Mesothelial cell of epicardium (in vitro differentiated cells): ENCODE measurements around the gene INA. TPM values are rescaled to one million over a fixed set of nuclear protein-coding genes. Genes with fewer than 3 reads are reported as not detected.
A peak's percentile ranks its signal among the peaks of the same experiment; 100 is the strongest.

ENCODE experiments used
- DNase-seq, 2 experiments: peaks; one replicate each; pipeline ENCODE4 v3.0.0; 2021; ENCODE audit warnings: low spot score in 2 of 2; ENCODE audit not compliant: unreplicated experiment in 2 of 2
- H3K27ac Mint-ChIP-seq: 2 replicates; pipeline ENCODE4 v1.8.0; 2021; ENCODE audit warnings: mixed read lengths
- H3K27me3 Mint-ChIP-seq: 2 replicates; pipeline ENCODE4 v1.8.0; 2021; ENCODE audit warnings: low read depth, mixed read lengths
- H3K36me3 Mint-ChIP-seq: 2 replicates; pipeline ENCODE4 v1.8.0; 2021; ENCODE audit warnings: mixed read lengths
- H3K4me1 Mint-ChIP-seq: 2 replicates; pipeline ENCODE4 v1.8.0; 2021; ENCODE audit warnings: mixed read lengths
- H3K4me3 Mint-ChIP-seq: 2 replicates; pipeline ENCODE4 v1.8.0; 2021; ENCODE audit warnings: mild to moderate bottlenecking, moderate library complexity, mixed read lengths
- H3K9me3 Mint-ChIP-seq: 2 replicates; pipeline ENCODE4 v1.8.0; 2021; ENCODE audit warnings: mixed read lengths
- total RNA-seq: library from RNA; stranded (reverse); gene quantifications from 3 replicates; pipeline ENCODE4 v1.2.1, GENCODE V29; 2021
- TF ChIP-seq, protein P1 (sequence below): fragments of 200-600 bp; sonication (generic); IDR thresholded peaks from one replicate; pipeline ENCODE4 v1.5.0; 2021; ENCODE audit warnings: antibody characterized with exemption; ENCODE audit not compliant: unreplicated experiment

Gene INA
- total RNA-seq, 1 donor from 2014 or later = 1.1 TPM

- DNase-seq = no peak
- TF ChIP-seq, protein P1, sequence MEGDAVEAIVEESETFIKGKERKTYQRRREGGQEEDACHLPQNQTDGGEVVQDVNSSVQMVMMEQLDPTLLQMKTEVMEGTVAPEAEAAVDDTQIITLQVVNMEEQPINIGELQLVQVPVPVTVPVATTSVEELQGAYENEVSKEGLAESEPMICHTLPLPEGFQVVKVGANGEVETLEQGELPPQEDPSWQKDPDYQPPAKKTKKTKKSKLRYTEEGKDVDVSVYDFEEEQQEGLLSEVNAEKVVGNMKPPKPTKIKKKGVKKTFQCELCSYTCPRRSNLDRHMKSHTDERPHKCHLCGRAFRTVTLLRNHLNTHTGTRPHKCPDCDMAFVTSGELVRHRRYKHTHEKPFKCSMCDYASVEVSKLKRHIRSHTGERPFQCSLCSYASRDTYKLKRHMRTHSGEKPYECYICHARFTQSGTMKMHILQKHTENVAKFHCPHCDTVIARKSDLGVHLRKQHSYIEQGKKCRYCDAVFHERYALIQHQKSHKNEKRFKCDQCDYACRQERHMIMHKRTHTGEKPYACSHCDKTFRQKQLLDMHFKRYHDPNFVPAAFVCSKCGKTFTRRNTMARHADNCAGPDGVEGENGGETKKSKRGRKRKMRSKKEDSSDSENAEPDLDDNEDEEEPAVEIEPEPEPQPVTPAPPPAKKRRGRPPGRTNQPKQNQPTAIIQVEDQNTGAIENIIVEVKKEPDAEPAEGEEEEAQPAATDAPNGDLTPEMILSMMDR = no peak
- Mint-ChIP-seq H3K36me3 (peaks cover 33% of the 10 kb centered on the region), H3K27me3 (no peaks in the 10 kb centered on the region), H3K4me1 (no peaks in the 10 kb centered on the region), H3K27ac (no peak overlapping the region), H3K9me3 (no peaks in the 10 kb centered on the region), H3K4me3 (no peak overlapping the region)
Observed at GRCh38 chr10:103310197-103310596, 33.3 kb downstream of the INA start.

- no peaks in the 10 kb centered on the region for H3K27me3 Mint-ChIP-seq
Observed at GRCh38 chr10:103316087-103316486, 39.1 kb downstream of the INA start.

GRCh38 chr10:103327906-103328305 is 51.0 kb downstream of the INA start:
- Mint-ChIP-seq H3K27ac (no peak overlapping the region), H3K4me1 (no peaks in the 10 kb centered on the region), H3K36me3 (peaks cover 31% of the 10 kb centered on the region), H3K27me3 (no peaks in the 10 kb centered on the region), H3K4me3 (no peak overlapping the region), H3K9me3 (no peaks in the 10 kb centered on the region)
- TF ChIP-seq, protein P1 = no peak
- no peak for DNase-seq

More at GRCh38 chr10:103316087-103316486, 39.1 kb downstream of the INA start:
- TF ChIP-seq, protein P1 = no peak
- peaks cover 30% of the 10 kb centered on the region for H3K36me3 Mint-ChIP-seq
- no peak for DNase-seq
- H3K27ac Mint-ChIP-seq = no peak overlapping the region
- H3K4me3 Mint-ChIP-seq = no peak overlapping the region
- H3K4me1 Mint-ChIP-seq = no peaks in the 10 kb centered on the region
- no peaks in the 10 kb centered on the region for H3K9me3 Mint-ChIP-seq

GRCh38 chr10:103333934-103334520 is 57.1 kb downstream of the INA start:
- Mint-ChIP-seq H3K27me3 (no peaks in the 10 kb centered on the region), H3K4me1 (no peaks in the 10 kb centered on the region), H3K9me3 (no peaks in the 10 kb centered on the region), H3K36me3 (peaks cover 25% of the 10 kb centered on the region), H3K4me3 (no peak overlapping the region), H3K27ac (no peak overlapping the region)
- no peak for DNase-seq
- TF ChIP-seq, protein P1 = peak; percentile 64

DNA sequence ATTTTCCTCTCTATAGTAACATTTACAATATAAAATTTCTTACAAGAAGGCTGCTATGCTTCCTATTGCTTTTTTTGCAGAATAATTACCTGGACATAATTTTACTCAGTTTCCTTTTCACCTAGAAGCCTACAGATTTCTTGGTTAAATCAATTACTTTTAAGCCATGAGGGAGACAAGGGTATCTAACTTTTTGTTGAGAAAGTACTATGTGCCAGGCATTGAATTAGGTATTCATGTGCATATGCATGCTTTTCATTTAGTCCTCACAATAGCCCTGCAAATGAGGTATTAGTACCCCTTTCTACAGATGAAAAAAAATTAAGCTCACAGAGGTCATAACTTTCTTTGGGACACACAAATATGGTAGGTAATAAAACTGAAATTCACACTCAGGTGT is 57.6 kb downstream of the INA start:
- H3K9me3 Mint-ChIP-seq = no peaks in the 10 kb centered on the region
- no peaks in the 10 kb centered on the region for H3K27me3 Mint-ChIP-seq
- H3K36me3 Mint-ChIP-seq = peaks cover 27% of the 10 kb centered on the region
- no peak overlapping the region for H3K27ac Mint-ChIP-seq
- DNase-seq = no peak
- no peak overlapping the region for H3K4me3 Mint-ChIP-seq
- no peaks in the 10 kb centered on the region for H3K4me1 Mint-ChIP-seq
- TF ChIP-seq, protein P1 = no peak

DNA sequence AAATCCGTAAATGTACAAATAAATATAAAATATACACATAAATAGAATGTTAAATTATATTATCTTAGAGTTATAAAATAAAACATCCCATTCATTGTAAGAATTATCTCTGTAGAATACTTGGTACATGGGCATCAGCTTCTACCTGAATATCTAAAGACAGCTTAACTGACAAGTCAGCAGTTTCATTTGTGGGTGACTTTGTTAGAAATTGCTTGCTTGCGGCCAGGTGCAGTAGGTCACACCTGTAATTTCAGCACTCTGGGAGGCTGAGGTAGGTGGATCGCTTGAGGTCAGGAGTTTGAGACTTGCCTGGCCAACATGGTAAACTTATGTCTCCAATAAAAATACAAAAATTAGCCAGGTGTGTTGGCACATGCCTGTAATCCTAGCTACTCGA is 59.4 kb downstream of the INA start:
- no peaks in the 10 kb centered on the region for H3K9me3 Mint-ChIP-seq
- no peak overlapping the region for H3K4me3 Mint-ChIP-seq
- TF ChIP-seq, protein P1 = no peak
- H3K27ac Mint-ChIP-seq = no peak overlapping the region
- peaks cover 21% of the 10 kb centered on the region for H3K36me3 Mint-ChIP-seq
- H3K27me3 Mint-ChIP-seq = no peaks in the 10 kb centered on the region
- H3K4me1 Mint-ChIP-seq = no peaks in the 10 kb centered on the region
- no peak for DNase-seq
